RWPE2 (cell line): ENCODE data around the gene MAP2K2.
"Not testable (repeated sequence)": the region's sequence is repeated elsewhere in the genome, so short reads cannot be mapped to it uniquely, and the experiment has no call there.

Source experiments
- ATAC-seq: fragments of 200-7000 bp; cut with Tn5 transposase; 3 replicates; pipeline ENCODE4 v1.9.1; 2021; ENCODE audit warnings: low read depth
- DNase-seq: peaks from one replicate; pipeline ENCODE4 v3.0.0-alpha.2; 2020; ENCODE audit warnings: low spot score
- H3K27ac ChIP-seq: fragments of 450-650 bp; 2 replicates; pipeline ENCODE4 v1.5.1; 2017; ENCODE audit warnings: mild to moderate bottlenecking; ENCODE audit not compliant: poor library complexity, severe bottlenecking
- H3K27me3 ChIP-seq: fragments of 250-450 bp; sonication (Bioruptor Pico); 2 replicates; pipeline ENCODE4 v1.5.1; 2021; ENCODE audit warnings: mild to moderate bottlenecking, moderate library complexity; ENCODE audit not compliant: insufficient read depth, poor library complexity, severe bottlenecking
- H3K36me3 ChIP-seq: fragments of 250-450 bp; sonication (Bioruptor Pico); 2 replicates; pipeline ENCODE4 v1.5.1; 2020; ENCODE audit warnings: low read depth, mild to moderate bottlenecking, moderate library complexity
- H3K4me1 ChIP-seq: fragments of 250-450 bp; sonication (Bioruptor Pico); 2 replicates; pipeline ENCODE4 v1.5.1; 2021; ENCODE audit warnings: mild to moderate bottlenecking, moderate library complexity; ENCODE audit not compliant: insufficient read depth, poor library complexity, severe bottlenecking
- H3K4me3 ChIP-seq: fragments of 250-450 bp; sonication (Bioruptor Pico); 2 replicates; pipeline ENCODE4 v1.5.1; 2021; ENCODE audit warnings: mild to moderate bottlenecking, moderate library complexity; ENCODE audit not compliant: severe bottlenecking
- H3K9me3 ChIP-seq: fragments of 250-450 bp; sonication (Bioruptor Pico); 2 replicates; pipeline ENCODE4 v1.5.1; 2021; ENCODE audit warnings: mild to moderate bottlenecking, moderate library complexity; ENCODE audit not compliant: severe bottlenecking
- CTCF ChIP-seq: fragments of 450-650 bp; IDR thresholded peaks from one replicate; pipeline ENCODE4 v1.5.1; 2017; ENCODE audit warnings: mild to moderate bottlenecking, moderate library complexity; ENCODE audit not compliant: poor library complexity, severe bottlenecking

The MAP2K2 gene

GRCh38 chr19:4151623-4152022 lies 27.7 kb upstream of the MAP2K2 start:
- no peak for TF ChIP-seq CTCF
- no peak overlapping the region for H3K27ac ChIP-seq
- ATAC-seq = no peak

GRCh38 chr19:4149518-4150288 lies 25.8 kb upstream of the MAP2K2 start:
- Histone ChIP-seq H3K27ac (no peak overlapping the region), H3K9me3 (no peaks in the 10 kb centered on the region), H3K4me3 (no peak overlapping the region), H3K4me1 (no peaks in the 10 kb centered on the region), H3K27me3 (no peaks in the 10 kb centered on the region), H3K36me3 (no peaks in the 10 kb centered on the region)
- TF ChIP-seq CTCF = no peak
- no peak for DNase-seq
- ATAC-seq = no peak

More at GRCh38 chr19:4151623-4152022, 27.7 kb upstream of the MAP2K2 start:
- Histone ChIP-seq H3K27me3 (no peaks in the 10 kb centered on the region), H3K36me3 (no peaks in the 10 kb centered on the region), H3K4me1 (no peaks in the 10 kb centered on the region), H3K9me3 (no peaks in the 10 kb centered on the region), H3K4me3 (no peak overlapping the region)
- no peak for DNase-seq

- no peak for TF ChIP-seq CTCF
- Histone ChIP-seq H3K4me1 (no peaks in the 10 kb centered on the region), H3K36me3 (no peaks in the 10 kb centered on the region), H3K9me3 (no peaks in the 10 kb centered on the region), H3K27me3 (no peaks in the 10 kb centered on the region), H3K27ac (no peak overlapping the region), H3K4me3 (no peak overlapping the region)
- DNase-seq (no peak), ATAC-seq (no peak)
Measured at GRCh38 chr19:4144666-4145249, 20.8 kb upstream of the MAP2K2 start.

- ATAC-seq, H3K4me1 ChIP-seq, H3K27me3 ChIP-seq, DNase-seq, H3K27ac ChIP-seq, H3K9me3 ChIP-seq, H3K4me3 ChIP-seq, H3K36me3 ChIP-seq: not testable (repeated sequence)
Measured at GRCh38 chr19:4142916-4143315, 19.0 kb upstream of the MAP2K2 start.

- Histone ChIP-seq H3K9me3 (no peaks in the 10 kb centered on the region), H3K27me3 (no peaks in the 10 kb centered on the region), H3K27ac (no peak overlapping the region), H3K4me3 (no peak overlapping the region), H3K4me1 (no peaks in the 10 kb centered on the region), H3K36me3 (no peaks in the 10 kb centered on the region)
- TF ChIP-seq CTCF = peak; percentile 67
- ATAC-seq (peak; percentile 66; the same call in 1 of the 3 replicates), DNase-seq (no peak)
Measured at GRCh38 chr19:4140237-4140711, 16.4 kb upstream of the MAP2K2 start.
